KOPT-K1 (cell line): ENCODE measurements around the gene SIPA1L3.

Experiments used
- H3K27ac ChIP-seq: fragments of 200-600 bp; sonication (generic); 2 replicates; pipeline ENCODE4 v1.5.1; 2016; ENCODE audit warnings: antibody characterized with exemption, mild to moderate bottlenecking, low read depth, low read length; ENCODE audit not compliant: poor library complexity, severe bottlenecking
- H3K36me3 ChIP-seq: fragments of 200-600 bp; sonication (generic); 2 replicates; pipeline ENCODE4 v1.5.1; 2017; ENCODE audit warnings: antibody characterized with exemption, mild to moderate bottlenecking, low read length, moderate library complexity; ENCODE audit not compliant: insufficient read depth
- H3K9me3 ChIP-seq: fragments of 200-600 bp; sonication (generic); 2 replicates; pipeline ENCODE4 v1.5.1; 2017; ENCODE audit warnings: antibody characterized with exemption, low read length, mild to moderate bottlenecking; ENCODE audit not compliant: insufficient read depth, poor library complexity, severe bottlenecking

Gene SIPA1L3

DNA sequence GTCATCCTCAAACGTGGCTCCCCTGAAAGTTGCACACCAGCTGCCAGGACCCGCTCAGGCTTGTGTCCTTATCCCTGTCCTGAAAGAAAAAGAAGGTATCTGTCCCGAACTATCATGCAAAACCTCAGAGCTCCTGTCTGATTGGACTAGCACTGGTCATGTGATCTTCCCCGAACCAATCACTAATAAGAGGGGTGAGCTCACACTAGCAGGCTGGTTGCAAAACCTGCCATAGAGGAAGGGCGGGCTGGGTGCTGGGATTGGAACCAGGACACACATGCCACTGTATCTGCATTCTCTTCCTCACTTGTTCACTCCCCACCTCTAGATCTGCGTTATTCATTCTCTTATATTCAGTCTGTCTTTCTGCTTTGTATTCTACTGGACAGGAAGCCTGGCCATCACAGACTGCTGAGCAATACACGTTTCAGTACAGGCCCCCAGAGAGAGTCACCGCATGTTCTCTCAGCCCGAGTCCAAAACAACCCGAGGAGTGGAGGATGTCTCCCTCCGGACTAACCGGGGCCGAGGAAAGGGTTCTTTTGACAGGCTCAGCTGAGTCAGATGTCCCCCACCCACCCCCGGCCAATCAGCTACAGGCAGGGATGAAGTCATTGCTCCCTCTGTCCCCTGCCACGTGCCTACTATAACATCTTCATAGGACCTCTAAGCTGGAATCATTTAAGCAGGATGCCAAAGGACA lies 97.7 kb downstream of the SIPA1L3 start:
- Histone ChIP-seq H3K36me3 (no peaks in the 10 kb centered on the region), H3K27ac (no peak overlapping the region), H3K9me3 (no peaks in the 10 kb centered on the region)

DNA sequence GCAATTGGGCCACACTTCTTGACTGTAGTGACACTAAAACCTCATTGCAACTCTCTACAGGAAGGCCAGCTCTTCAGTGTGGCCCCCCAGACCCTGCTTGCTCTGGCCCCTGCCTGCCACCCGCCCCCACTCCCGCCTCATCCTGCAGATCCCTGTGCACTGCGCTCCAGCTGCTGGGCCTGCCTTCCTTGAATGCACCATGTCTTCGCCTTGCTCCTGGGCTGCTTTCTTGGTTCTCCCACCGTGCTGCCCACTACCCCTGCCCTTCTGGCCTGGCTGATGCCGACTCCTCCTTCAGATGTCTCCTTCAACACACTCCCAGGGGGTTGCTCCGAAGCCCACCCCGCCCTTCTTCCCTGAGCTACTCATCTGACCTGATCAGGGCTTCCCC lies 98.2 kb downstream of the SIPA1L3 start:
- Histone ChIP-seq H3K9me3 (no peaks in the 10 kb centered on the region), H3K27ac (no peak overlapping the region), H3K36me3 (no peaks in the 10 kb centered on the region)

DNA sequence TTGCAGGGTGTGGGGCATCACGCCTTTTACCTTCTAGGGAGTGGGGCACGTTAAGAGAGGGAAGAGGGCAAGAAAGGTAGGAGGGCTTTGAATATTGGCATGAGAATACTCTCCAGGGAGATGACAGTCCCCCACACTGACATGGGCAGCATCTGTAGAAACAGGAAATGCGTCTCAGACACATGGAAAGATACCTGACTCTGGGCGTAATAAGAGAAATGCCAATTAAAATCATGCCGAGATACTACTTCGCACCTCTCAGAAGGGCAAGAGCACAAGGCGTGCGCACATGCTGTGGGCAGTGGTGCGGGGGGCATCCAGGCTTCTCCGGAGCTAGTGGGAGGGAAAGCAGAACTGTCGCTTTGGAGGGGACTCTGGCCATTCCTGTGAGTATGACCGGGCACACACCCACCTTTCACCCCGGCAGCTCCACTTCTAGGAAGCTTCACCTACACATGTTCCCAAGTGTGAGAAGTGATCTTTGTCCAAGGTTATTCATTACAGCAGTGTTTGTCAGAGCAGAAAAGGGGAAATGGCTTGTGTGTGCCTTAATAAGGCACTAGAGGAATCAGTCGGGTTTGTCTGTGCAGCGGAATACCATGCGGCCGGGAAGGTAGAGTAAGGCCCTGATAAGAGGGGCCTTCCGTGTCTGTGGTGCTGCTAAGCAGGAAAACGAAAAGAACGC lies 99.5 kb downstream of the SIPA1L3 start:
- H3K36me3 ChIP-seq, result no peaks in the 10 kb centered on the region
- no peak overlapping the region for H3K27ac ChIP-seq
- H3K9me3 ChIP-seq, result no peaks in the 10 kb centered on the region

DNA sequence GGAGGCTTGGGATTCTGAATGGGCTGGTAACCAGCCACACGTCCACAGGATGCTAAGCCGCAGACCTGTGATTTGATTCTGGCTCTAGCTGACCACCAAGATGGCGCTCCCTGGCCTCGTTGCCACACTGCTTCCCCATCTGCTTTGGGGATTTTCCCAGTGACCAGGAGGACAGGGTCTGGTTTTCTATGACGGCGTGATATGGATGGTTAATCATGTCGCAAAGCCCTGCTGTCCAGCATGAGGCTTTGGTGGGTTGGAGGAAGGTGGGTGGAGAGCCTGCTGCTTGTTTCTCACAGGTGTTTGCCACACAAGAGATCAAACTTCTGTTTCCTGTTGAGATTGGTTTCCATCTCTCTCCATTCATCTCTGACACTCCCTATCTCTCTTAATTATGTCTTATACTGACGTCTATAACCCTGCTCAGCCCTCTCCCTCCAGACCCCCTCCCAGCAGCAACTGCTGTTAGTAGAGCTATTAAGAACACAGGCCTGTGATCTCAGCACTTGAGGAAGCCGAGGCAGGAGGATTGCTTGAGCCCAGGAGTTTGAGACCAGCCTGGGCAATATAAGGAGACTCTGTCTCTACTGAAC lies 102.7 kb downstream of the SIPA1L3 start:
- no peaks in the 10 kb centered on the region for H3K36me3 ChIP-seq
- H3K27ac ChIP-seq, result no peak overlapping the region
- H3K9me3 ChIP-seq, result no peaks in the 10 kb centered on the region

DNA sequence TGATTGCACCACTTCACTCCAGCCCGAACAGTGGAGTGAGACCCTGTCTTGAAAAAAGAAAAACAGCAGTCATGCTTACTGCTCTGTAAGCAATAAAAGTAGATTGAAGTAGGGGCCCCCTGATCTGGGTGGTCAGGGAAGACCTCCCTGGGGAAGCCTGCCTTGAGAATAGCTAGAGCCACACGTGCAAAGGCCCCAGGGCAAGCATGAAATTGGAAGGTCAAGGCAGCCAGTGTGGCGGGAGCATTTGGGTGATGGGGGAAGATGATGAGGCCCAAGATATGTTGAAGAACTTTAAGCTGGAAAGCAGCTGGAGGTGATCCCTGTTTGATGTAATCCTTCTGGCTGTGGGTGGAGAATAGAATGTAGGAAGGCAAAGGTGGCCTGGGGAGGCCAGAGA lies 104.4 kb downstream of the SIPA1L3 start:
- Histone ChIP-seq H3K27ac (no peak overlapping the region), H3K9me3 (no peaks in the 10 kb centered on the region), H3K36me3 (no peaks in the 10 kb centered on the region)

DNA sequence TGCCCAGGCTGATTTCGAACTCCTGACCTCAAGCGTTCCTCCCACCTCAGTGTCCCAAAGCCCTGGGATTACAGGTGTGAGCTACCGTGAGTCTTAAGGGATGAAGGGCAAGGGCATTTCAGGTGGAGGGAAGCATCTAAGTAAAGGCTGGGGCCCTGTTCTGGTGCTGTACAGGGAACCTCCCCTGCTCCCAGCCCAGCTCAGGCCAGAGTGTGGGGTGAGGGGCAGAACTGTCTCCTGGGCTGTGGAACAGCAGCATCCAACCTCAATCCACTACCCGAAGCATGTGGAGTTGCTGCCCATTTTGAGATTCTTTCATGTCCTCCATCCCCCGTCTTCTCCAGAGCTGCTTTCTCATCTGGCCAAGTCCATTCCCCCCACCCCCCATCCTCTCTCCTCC lies 105.3 kb downstream of the SIPA1L3 start:
- no peak overlapping the region for H3K27ac ChIP-seq
- H3K9me3 ChIP-seq, result no peaks in the 10 kb centered on the region

DNA sequence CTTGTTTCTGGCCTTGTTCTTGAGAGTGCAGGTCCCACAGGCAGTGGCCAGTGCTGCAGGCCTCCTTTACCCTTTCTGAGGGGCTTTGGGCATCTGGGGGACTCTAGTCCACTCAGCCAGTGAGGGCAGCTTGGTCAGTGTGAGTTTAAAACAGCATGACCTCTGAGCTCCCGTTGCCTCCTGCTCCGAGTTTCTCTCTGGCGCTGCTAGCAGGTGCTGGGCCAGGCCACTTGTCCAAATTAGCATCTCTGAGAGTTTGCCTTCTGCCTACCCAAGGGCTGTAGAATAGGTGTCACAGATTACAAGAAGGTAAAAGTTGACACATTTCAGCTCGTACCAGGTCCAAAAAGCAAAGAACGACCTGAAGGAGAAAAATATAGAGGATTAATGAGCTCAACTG lies 105.9 kb downstream of the SIPA1L3 start:
- H3K27ac ChIP-seq, result no peak overlapping the region
- H3K9me3 ChIP-seq, result no peaks in the 10 kb centered on the region
- H3K36me3 ChIP-seq, result no peaks in the 10 kb centered on the region

More for the DNA sequence above, 105.3 kb downstream of the SIPA1L3 start:
- no peaks in the 10 kb centered on the region for H3K36me3 ChIP-seq

DNA sequence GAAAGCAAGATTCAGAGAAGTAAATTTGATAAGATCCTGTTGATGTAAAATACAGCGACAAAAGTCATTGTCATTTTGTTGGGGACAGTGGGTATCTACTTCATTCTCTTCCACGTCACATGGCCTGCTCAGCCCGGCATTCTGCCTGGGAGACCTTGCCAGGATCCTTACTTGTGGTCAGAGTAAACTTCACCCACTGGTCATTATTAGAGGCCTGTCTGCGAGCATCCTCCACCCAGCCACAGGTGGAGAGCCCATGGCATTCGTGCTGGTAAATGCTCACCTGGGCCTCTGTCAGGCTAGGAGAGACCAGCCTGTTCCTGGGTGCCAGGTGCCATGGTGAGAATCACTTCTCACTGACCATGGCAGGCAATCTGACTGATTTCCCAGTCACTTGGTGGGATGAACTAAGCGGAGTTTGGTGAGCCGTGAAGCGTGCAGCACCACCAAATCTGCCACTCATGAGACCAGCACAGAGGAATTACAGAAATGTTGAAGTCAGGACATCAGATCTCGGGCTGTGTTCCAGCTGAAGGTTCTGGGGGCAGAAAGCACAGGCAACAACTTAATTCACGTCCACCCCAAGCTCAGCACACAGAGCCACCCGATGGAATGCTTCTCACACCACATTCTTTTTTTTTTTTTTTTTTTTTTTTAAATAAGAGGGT lies 107.0 kb downstream of the SIPA1L3 start:
- no peaks in the 10 kb centered on the region for H3K9me3 ChIP-seq
- no peak overlapping the region for H3K27ac ChIP-seq
- no peaks in the 10 kb centered on the region for H3K36me3 ChIP-seq

DNA sequence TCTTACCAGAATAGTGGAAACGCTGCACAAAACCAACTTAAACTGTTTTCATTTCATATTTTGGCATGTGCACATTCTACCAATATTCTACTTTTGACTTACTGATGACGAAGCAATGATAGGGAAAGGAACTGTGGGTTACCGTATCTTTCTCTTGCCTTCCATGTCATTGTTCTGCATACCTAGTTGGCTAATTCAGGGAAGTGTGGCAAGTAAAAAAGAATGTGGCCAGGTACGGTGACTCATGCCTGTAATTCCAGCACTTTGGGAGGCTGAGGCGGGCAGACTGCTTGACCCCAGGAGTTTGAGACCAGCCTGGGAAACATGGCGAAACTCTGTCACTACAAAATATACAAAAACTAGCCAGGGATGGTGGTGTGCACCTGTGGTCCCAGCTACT lies 108.2 kb downstream of the SIPA1L3 start:
- Histone ChIP-seq H3K27ac (no peak overlapping the region), H3K36me3 (no peaks in the 10 kb centered on the region), H3K9me3 (no peaks in the 10 kb centered on the region)

DNA sequence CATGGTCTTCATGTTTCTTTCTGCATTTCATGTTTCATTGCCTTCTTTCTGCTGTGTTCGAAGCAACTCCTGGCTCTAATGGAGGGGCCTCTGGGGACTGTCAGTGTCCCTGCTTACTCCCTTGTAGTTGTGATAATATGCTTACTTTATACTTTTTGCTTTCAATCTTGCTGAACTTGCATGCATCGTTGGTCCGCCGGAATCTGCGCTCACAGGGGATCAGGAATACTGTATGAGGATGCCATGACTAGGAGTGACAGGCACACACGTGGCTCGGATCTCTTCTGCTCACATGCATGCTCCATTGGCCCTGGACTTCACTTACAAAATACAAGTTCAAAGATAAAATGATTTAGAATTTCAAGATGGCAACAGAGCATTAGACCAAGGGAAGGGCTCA lies 108.8 kb downstream of the SIPA1L3 start:
- Histone ChIP-seq H3K27ac (no peak overlapping the region), H3K36me3 (no peaks in the 10 kb centered on the region), H3K9me3 (no peaks in the 10 kb centered on the region)

DNA sequence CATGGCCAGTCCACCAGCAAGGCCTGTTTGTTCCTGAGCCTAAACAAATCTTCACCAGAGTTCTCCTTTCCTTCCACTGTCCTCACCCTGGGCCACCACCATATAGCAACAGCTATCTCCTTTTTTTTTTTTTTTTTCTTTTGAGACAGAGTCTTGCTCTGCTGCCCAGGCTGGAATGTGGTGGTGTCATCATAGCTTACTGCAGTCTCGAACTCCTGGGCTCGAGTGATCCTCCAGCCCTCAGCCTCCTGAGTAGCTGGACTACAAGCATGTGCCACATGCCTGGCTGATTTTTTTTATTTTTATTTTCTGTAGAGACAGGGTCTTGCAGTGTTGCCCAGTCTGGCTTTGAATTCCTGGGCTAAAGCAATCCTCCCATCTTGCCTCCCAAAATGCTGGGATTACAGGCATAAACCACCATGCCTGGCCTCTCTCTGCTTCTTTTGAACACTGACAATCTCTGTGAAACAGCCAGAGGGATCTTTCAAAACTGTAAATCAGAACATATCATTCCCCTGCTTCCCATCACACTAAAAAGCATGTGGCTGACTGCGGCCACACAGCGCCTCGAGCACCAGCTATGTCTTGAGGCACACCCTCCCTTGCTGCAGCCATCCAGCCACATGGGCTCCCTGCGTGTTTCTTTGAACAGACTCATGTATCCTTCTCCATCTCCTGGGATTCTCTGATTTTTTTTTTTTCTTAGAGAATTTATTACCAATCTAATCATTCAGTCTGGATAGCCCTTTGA lies 110.6 kb downstream of the SIPA1L3 start:
- no peaks in the 10 kb centered on the region for H3K36me3 ChIP-seq
- H3K9me3 ChIP-seq, result no peaks in the 10 kb centered on the region
- H3K27ac ChIP-seq, result no peak overlapping the region

DNA sequence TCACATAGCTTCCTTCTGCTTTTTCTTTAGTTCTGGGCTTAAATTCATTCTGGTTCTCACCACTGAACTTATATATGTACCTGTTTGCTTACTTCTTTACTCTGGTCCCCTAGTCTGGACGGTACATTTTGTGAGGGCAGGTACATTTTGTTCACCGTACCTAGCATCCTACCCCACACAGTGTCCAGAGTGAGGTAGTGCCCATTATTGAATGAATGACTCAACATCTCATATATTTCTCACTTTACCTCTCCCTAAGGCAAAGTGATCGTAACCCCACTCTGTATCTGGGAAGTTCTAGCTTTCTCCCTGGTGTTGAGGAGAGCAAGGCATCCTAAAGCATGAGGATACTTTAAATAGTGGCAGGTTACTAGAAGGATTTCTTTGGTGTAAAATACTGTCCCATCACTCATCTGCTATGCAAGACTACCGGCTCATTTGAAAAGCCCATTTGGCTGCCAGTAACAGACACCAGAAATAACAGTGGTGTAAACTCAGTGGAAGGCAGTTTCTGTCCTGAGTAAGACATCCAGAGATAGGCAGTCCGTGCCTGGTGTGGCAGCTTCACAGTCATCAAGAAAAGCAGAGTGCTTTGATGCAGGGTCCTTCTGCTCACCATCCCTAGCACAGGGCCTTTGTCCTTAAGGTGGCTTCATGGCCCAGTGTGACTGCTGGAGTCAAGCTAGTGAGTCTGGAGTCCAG lies 111.8 kb downstream of the SIPA1L3 start:
- no peak overlapping the region for H3K27ac ChIP-seq
- H3K9me3 ChIP-seq, result no peaks in the 10 kb centered on the region

DNA sequence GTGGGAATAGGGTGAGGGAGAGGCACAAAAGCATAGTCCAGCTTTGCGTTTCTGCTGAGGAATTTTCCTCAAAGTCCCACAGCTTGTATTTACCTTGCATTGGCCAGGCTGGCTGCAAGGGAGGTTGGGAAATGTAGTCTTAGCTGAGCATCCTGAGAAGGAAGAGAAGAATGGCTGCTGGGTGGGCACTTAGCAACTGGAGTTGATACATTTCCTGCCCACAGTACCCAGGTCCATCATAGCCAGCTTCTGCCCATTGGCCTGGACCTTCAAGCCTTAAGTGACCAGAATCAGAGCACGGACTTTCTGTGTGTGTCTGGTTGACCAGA lies 112.4 kb downstream of the SIPA1L3 start:
- Histone ChIP-seq H3K9me3 (no peaks in the 10 kb centered on the region), H3K27ac (no peak overlapping the region), H3K36me3 (no peaks in the 10 kb centered on the region)

More for the DNA sequence above, 111.8 kb downstream of the SIPA1L3 start:
- H3K36me3 ChIP-seq, result no peaks in the 10 kb centered on the region

DNA sequence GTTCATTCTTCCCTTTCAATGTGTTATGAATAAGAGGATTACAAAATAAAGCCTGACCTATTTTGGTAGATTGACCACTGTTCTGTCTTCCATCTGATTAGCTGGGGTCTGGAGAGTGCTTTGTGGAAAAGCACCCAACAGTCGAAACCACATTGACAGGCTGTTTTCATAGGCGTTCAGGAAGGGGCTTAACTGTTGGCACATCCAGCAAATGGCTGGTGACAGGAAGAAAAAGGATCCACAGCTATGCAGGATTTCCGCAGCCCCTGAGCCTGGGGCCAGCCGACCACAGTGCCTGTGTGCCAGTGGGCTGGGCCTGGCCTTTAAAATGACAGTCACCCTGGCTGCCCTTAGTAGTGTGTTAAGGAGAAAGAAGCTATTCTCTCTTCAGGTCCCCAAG lies 113.3 kb downstream of the SIPA1L3 start:
- no peak overlapping the region for H3K27ac ChIP-seq
- H3K36me3 ChIP-seq, result no peaks in the 10 kb centered on the region

More for the DNA sequence above, 113.3 kb downstream of the SIPA1L3 start:
- H3K9me3 ChIP-seq, result no peaks in the 10 kb centered on the region
